ENCODE data around the gene GPSM3. TPM values are rescaled to one million over a fixed set of nuclear protein-coding genes. Genes with fewer than 3 reads are reported as not detected.

Gene GPSM3
- polyA plus RNA-seq, 1 donor (not counting 4 experiments of a cell fraction or from before 2014, with no cell fraction given) = 3.6 TPM

DNA sequence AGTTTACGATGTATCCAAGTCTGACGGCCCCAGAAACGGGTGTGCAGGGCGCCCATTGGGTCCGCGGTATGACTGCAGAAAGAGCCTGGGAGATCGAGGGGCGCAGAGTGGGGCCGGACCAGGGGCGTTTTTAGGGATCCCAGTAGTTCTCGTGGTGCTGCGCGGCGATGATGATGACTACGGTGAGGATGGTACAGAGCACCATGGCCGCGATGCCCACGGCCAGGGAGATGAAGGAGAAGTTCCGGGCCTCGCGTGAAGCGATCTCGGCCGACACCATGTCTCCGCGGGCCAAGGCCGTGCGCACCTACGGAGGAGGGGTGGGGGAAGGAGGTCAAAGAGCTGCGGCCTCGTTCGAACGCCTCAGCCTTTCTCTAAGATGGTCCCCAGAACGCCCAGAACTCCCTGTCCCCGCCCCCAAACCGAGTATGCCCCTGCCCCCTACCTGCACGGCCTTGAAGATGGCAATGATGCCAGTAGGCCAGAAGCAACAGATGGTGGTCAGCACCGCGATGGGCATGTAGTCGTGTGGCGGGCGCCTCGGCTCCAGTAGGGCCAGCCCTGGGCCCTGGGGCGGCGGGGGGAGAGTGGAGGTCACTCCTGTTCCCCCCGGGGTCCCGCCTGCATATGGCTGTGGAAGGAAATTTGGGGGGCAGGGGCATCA, 43.2 kb downstream of the GPSM3 start:
- Histone ChIP-seq H3K4me3 (ENCODE audit: control insufficient read depth in 2 of 3, extremely low read depth in 1 of 3, insufficient read depth in 2 of 3, low read depth in 1 of 3, low read length in 3 of 3) (peak overlapping the region; percentile 46 to 82 (median 66)), H3K36me3 (ENCODE audit: control insufficient read depth in 2 of 2, extremely low read depth in 1 of 2, insufficient read depth in 2 of 2, low read length in 2 of 2) (no peaks in the 10 kb centered on the region), H3K27ac (ENCODE audit: control insufficient read depth, insufficient read depth, low read length) (no peak overlapping the region), H3K9ac (ENCODE audit: control insufficient read depth, extremely low read depth, insufficient read depth, low read length) (peak overlapping the region; percentile 71), H3K79me2 (ENCODE audit: control insufficient read depth, insufficient read depth, low read length) (no peaks in the 10 kb centered on the region), H3K27me3 (ENCODE audit: control insufficient read depth, extremely low read depth, insufficient read depth, low read length) (peaks cover 4% of the 10 kb centered on the region), H3K4me1 (ENCODE audit: control insufficient read depth, extremely low read depth, insufficient read depth, low read length) (peaks cover 12% of the 10 kb centered on the region), H4K20me1 (ENCODE audit: control insufficient read depth, extremely low read depth, insufficient read depth, low read length) (no peaks in the 10 kb centered on the region), H3K4me2 (ENCODE audit: control insufficient read depth, extremely low read depth, insufficient read depth, low read depth, low read length) (peak overlapping the region; percentile 94), H3K9me1 (ENCODE audit: control insufficient read depth, extremely low read depth, insufficient read depth, low read length) (no peaks in the 10 kb centered on the region), H3K9me3 (ENCODE audit: control insufficient read depth, low read depth, low read length) (no peaks in the 10 kb centered on the region), H2AFZ (ENCODE audit: control insufficient read depth, low read length) (peak overlapping the region; percentile 75)
- dilution Hi-C loops (cut with MboI; ENCODE audit: extremely low pct_ligation_motif_present, low sequenced_read_pairs) = no loop called here
- FAIRE-seq = no peak
- DNase-seq (ENCODE audit: low read depth, low spot score) = no peak
- no peak for TF ChIP-seq EZH2 (IDR thresholded peaks at IDR 0.05; ENCODE audit: low read length)

DNA sequence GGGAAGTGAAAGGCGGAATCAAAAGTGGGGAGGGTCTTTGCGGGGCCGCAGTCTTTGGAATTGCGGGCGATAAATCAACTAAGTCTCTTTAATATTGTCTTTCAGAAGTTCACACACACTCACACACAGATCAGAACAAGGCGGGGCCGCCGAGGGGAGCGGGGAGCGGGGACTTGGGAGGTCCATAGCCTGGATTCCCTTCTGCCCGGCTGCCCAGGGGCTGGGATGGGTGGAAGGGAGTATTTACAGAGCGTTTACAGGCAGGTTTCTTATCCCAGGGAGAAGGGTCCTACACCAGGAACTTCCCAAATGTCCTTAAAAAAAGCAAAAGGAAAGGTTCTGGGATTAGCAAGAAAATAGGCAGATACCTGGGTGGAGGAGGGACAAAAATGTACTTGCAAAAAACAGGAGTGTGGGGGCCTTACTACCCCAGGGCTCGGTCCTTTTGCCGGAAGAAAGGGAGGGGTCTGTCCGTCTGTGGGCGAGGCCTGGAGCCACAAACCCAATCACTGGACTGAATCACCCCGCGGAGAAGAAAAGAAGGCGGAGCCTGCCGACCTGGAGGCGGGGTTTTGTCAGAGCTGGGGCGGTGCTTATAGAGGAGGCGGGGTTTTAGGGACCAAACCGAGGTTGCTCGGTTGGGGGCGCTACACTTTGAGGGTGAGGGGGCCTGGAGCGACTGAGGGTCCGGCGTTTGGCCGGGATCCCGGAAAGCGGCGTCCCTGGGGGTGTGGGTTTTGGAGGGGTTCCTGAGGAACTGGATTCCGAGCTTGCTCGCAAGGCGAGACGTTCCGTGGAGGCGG, 44.0 kb downstream of the GPSM3 start:
- FAIRE-seq (no peak), DNase-seq (ENCODE audit: low read depth, low spot score) (no peak)
- Histone ChIP-seq H3K79me2 (ENCODE audit: control insufficient read depth, insufficient read depth, low read length) (no peaks in the 10 kb centered on the region), H3K9me3 (ENCODE audit: control insufficient read depth, low read depth, low read length) (no peaks in the 10 kb centered on the region), H2AFZ (ENCODE audit: control insufficient read depth, low read length) (peak overlapping the region; percentile 81), H3K9me1 (ENCODE audit: control insufficient read depth, extremely low read depth, insufficient read depth, low read length) (no peaks in the 10 kb centered on the region), H3K36me3 (ENCODE audit: control insufficient read depth in 2 of 2, extremely low read depth in 1 of 2, insufficient read depth in 2 of 2, low read length in 2 of 2) (no peaks in the 10 kb centered on the region), H3K9ac (ENCODE audit: control insufficient read depth, extremely low read depth, insufficient read depth, low read length) (peak overlapping the region; percentile 71), H3K4me3 (ENCODE audit: control insufficient read depth in 2 of 3, extremely low read depth in 1 of 3, insufficient read depth in 2 of 3, low read depth in 1 of 3, low read length in 3 of 3) (peak overlapping the region; percentile 46 to 82 (median 66)), H3K27ac (ENCODE audit: control insufficient read depth, insufficient read depth, low read length) (peak overlapping the region; percentile 54), H3K4me2 (ENCODE audit: control insufficient read depth, extremely low read depth, insufficient read depth, low read depth, low read length) (peak overlapping the region; percentile 94), H3K4me1 (ENCODE audit: control insufficient read depth, extremely low read depth, insufficient read depth, low read length) (peaks cover 12% of the 10 kb centered on the region), H3K27me3 (ENCODE audit: control insufficient read depth, extremely low read depth, insufficient read depth, low read length) (peaks cover 4% of the 10 kb centered on the region), H4K20me1 (ENCODE audit: control insufficient read depth, extremely low read depth, insufficient read depth, low read length) (no peaks in the 10 kb centered on the region)
- dilution Hi-C loops (cut with MboI; ENCODE audit: extremely low pct_ligation_motif_present, low sequenced_read_pairs) = no loop called here
- TF ChIP-seq, protein P1, sequence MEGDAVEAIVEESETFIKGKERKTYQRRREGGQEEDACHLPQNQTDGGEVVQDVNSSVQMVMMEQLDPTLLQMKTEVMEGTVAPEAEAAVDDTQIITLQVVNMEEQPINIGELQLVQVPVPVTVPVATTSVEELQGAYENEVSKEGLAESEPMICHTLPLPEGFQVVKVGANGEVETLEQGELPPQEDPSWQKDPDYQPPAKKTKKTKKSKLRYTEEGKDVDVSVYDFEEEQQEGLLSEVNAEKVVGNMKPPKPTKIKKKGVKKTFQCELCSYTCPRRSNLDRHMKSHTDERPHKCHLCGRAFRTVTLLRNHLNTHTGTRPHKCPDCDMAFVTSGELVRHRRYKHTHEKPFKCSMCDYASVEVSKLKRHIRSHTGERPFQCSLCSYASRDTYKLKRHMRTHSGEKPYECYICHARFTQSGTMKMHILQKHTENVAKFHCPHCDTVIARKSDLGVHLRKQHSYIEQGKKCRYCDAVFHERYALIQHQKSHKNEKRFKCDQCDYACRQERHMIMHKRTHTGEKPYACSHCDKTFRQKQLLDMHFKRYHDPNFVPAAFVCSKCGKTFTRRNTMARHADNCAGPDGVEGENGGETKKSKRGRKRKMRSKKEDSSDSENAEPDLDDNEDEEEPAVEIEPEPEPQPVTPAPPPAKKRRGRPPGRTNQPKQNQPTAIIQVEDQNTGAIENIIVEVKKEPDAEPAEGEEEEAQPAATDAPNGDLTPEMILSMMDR (optimal IDR thresholded peaks at IDR 0.05 in 1 of 3, IDR thresholded peaks at IDR 0.05 in 1 of 3, conservative IDR thresholded peaks at IDR 0.05 in 1 of 3; ENCODE audit: extremely low read depth in 1 of 3, insufficient read depth in 2 of 3, low read length in 3 of 3) = peak; percentile 45 to 58 (median 47)
- TF ChIP-seq EZH2 (IDR thresholded peaks at IDR 0.05; ENCODE audit: low read length) = no peak
